Naive thymus-derived CD4-positive, alpha-beta T cell (primary cell): Measurements from ENCODE around the gene MRPL34. TPM values are rescaled to one million over a fixed set of nuclear protein-coding genes. Genes with fewer than 3 reads are reported as not detected.

Experiments used
- ATAC-seq: fragments of 150-1000 bp; cut with Tn5 transposase; 2 replicates; pipeline ENCODE4 v1.10.0; 2021; ENCODE audit warnings: mild to moderate bottlenecking, moderate library complexity
- CTCF ChIA-PET: fragments of 350-600 bp; sonication (Branson Sonifier 250); formaldehyde crosslinking; loops from one replicate; lab custom pipeline; 2021; ENCODE audit warnings: antibody characterized with exemption; lab: Charles Lee
- POLR2A ChIA-PET: fragments of 350-600 bp; sonication (Branson Sonifier 250); formaldehyde crosslinking; loops from one replicate; lab custom pipeline; 2021; ENCODE audit warnings: antibody characterized with exemption, inconsistent platforms; lab: Charles Lee
- DNase-seq, 9 donors: peaks; one replicate each; pipeline versions ENCODE4 v3.0.0 to v3.0.0-alpha.2; 2020 to 2022; ENCODE audit warnings: mixed read lengths in 1 of 9
- H3K27ac ChIP-seq: one replicate; pipeline ENCODE4 v1.7.0; 2013; ENCODE audit warnings: mild to moderate bottlenecking, low read depth, low read length, moderate library complexity
- H3K27me3 ChIP-seq, 2 donors: one replicate each; pipeline ENCODE4 v1.7.0; 2013; ENCODE audit warnings: low read length in 2 of 2, mild to moderate bottlenecking in 2 of 2, moderate library complexity in 2 of 2; ENCODE audit not compliant: control insufficient read depth in 2 of 2, insufficient read depth in 2 of 2
- H3K36me3 ChIP-seq, 3 experiments: 1 replicate in 2 of 3; 2 replicates in 1 of 3; pipeline ENCODE4 v1.7.0; 2013; ENCODE audit warnings: low read length in 3 of 3, mild to moderate bottlenecking in 3 of 3, moderate library complexity in 1 of 3; ENCODE audit not compliant: insufficient read depth in 3 of 3, control insufficient read depth in 2 of 3
- H3K4me1 ChIP-seq, 2 donors: one replicate each; pipeline ENCODE4 v1.7.0; 2013; ENCODE audit warnings: low read length in 2 of 2, mild to moderate bottlenecking in 2 of 2, moderate library complexity in 1 of 2; ENCODE audit not compliant: control insufficient read depth in 2 of 2, insufficient read depth in 2 of 2
- H3K4me3 ChIP-seq: 2 replicates; pipeline ENCODE4 v1.7.0; 2013; ENCODE audit warnings: mild to moderate bottlenecking, low read length
- H3K9me3 ChIP-seq, 3 experiments: 1 replicate in 2 of 3; 2 replicates in 1 of 3; pipeline ENCODE4 v1.7.0; 2013; ENCODE audit warnings: low read length in 3 of 3; ENCODE audit not compliant: control insufficient read depth in 2 of 3
- H3K27ac Mint-ChIP-seq, 9 donors: one replicate each; pipeline ENCODE4 v1.8.0; 2020 to 2022; ENCODE audit warnings: mixed read lengths in 9 of 9, mild to moderate bottlenecking in 8 of 9, moderate library complexity in 5 of 9, inconsistent platforms in 2 of 9
- H3K27me3 Mint-ChIP-seq, 5 donors: one replicate each; pipeline ENCODE4 v1.8.0; 2021 to 2022; ENCODE audit warnings: mixed read lengths in 5 of 5, mild to moderate bottlenecking in 1 of 5
- H3K36me3 Mint-ChIP-seq, 5 donors: one replicate each; pipeline ENCODE4 v1.8.0; 2020 to 2022; ENCODE audit warnings: mixed read lengths in 5 of 5, mild to moderate bottlenecking in 3 of 5, inconsistent platforms in 1 of 5
- H3K4me1 Mint-ChIP-seq, 7 donors: one replicate each; pipeline ENCODE4 v1.8.0; 2020 to 2022; ENCODE audit warnings: mixed read lengths in 7 of 7, mild to moderate bottlenecking in 3 of 7, inconsistent platforms in 1 of 7
- H3K4me3 Mint-ChIP-seq, 10 donors: one replicate each; pipeline ENCODE4 v1.8.0; 2020 to 2022; ENCODE audit warnings: mild to moderate bottlenecking in 10 of 10, mixed read lengths in 10 of 10, moderate library complexity in 6 of 10, inconsistent platforms in 2 of 10
- H3K9me3 Mint-ChIP-seq, 11 donors: one replicate each; pipeline ENCODE4 v1.8.0; 2020 to 2022; ENCODE audit warnings: mixed read lengths in 11 of 11, mild to moderate bottlenecking in 4 of 11, inconsistent platforms in 1 of 11, moderate library complexity in 1 of 11
- intact Hi-C, 2 donors: fragments of 100-400 bp; cut with micrococcal nuclease; formaldehyde crosslinking; loops; one replicate each; pipeline ENCODE4 v1.15.1; 2023
- polyA plus RNA-seq, 2 donors: library from polyadenylated mRNA; unstranded; fragments of 300-500 nt; fragmentation: Illumina TruSeq; gene quantifications; one replicate each; pipeline ENCODE4 v1.2.3, GENCODE V29; 2021
- total RNA-seq, 6 experiments: library from RNA in 5 of 6; stranded (reverse) in 5 of 6; gene quantifications; 1 replicate in 5 of 6; 2 replicates in 1 of 6; pipeline ENCODE4 v1.2.3 and lab custom pipeline; 2021 to 2026

MRPL34 gene
- total and polyA plus RNA-seq, 7 experiments from 2014 or later = 37.0 to 217 (median 74.1) TPM

DNA sequence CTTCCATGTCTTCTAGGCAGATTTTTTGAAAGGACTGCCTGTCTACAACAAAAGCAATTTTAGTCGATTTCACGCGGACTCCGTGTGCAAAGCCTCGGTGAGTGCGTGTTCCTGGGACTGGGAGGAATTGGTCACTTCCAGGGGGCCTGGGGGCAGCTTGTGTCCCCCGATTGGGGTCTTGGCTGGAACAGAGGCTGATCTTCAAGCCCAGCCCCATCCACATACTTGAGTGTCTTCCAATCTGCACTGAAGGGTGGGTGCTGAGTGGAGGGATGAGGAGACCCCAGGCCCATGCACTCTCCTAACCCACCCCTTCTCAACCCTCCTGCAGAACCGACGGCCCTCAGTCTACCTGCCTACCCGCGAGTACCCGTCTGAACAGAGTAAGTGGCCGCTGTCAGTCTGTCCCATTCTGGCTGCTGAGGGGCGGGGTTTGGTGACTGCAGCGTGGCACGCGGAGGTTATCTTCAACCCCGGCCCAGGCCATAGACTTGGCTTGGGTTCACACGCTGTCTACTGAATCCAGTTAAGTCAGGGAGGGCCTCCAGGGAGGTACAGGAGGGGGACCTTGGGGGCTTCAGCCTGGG is 8.4 kb downstream of the MRPL34 start:
- no peak for ATAC-seq
- intact Hi-C loops = no loop called here
- H3K9me3 ChIP-seq = no peaks in the 10 kb centered on the region
- DNase-seq = no peak
- H3K9me3 Mint-ChIP-seq = peaks cover 0 to 2% (median 0%) of the 10 kb centered on the region in 11 donors
- H3K36me3 ChIP-seq = peaks cover 0 to 55% (median 16%) of the 10 kb centered on the region in 3 experiments
- peak overlapping the region in 1 of 9 donors; percentile 33 for H3K27ac Mint-ChIP-seq
- peaks cover 16 to 27% (median 24%) of the 10 kb centered on the region in 7 donors for H3K4me1 Mint-ChIP-seq
- H3K27ac ChIP-seq = no peak overlapping the region
- ChIA-PET CTCF (no interaction called here), POLR2A (interaction anchor here (0.7 to 1.3 kb wide), 2 partner anchors 20 to 24 kb away, joined by 3 to 4 read pairs; partner anchors contain the start of gene ANO8)
- peaks cover 0 to 13% (median 4%) of the 10 kb centered on the region in 5 donors for H3K36me3 Mint-ChIP-seq
- H3K4me3 ChIP-seq = no peak overlapping the region
- no peaks in the 10 kb centered on the region for H3K27me3 Mint-ChIP-seq
- H3K4me3 Mint-ChIP-seq = no peak overlapping the region
- peaks cover 13 to 15% of the 10 kb centered on the region in 2 donors for H3K4me1 ChIP-seq
- no peaks in the 10 kb centered on the region for H3K27me3 ChIP-seq

DNA sequence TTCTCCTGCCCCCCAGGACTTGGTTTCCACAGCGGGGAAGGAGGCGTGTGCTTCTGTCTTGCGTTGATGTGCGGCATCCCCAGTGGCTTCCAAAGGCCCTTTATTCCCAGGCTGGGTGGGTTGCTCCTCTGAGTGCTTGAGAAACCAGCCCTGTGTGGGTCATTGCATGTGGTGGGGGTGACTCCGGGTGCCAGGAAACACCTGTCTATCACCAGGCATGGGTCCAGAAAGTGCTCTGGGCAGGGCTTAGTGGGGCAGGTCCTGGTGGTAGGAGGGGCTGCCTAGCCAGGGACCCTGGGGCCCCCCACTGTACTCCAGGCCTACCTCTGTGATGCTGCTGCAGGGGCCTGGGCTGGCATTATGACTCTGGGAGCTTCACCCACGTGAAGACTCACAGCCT is 13.3 kb downstream of the MRPL34 start:
- Histone ChIP-seq H3K27me3 (no peaks in the 10 kb centered on the region), H3K4me3 (no peak overlapping the region), H3K4me1 (no peaks in the 10 kb centered on the region), H3K27ac (no peak overlapping the region), H3K36me3 (peaks cover 0 to 63% (median 18%) of the 10 kb centered on the region in 3 experiments), H3K9me3 (no peaks in the 10 kb centered on the region)
- ATAC-seq (no peak), DNase-seq (no peak)
- ChIA-PET CTCF (no interaction called here), POLR2A (no interaction called here)
- peaks cover 0 to 10% (median 0%) of the 10 kb centered on the region in 5 donors for H3K36me3 Mint-ChIP-seq
- intact Hi-C loops = no loop called here
- H3K9me3 Mint-ChIP-seq = peaks cover 0 to 3% (median 0%) of the 10 kb centered on the region in 11 donors
- H3K27me3 Mint-ChIP-seq = no peaks in the 10 kb centered on the region
- peaks cover 3 to 11% (median 7%) of the 10 kb centered on the region in 7 donors for H3K4me1 Mint-ChIP-seq
- no peak overlapping the region for H3K27ac Mint-ChIP-seq
- no peak overlapping the region for H3K4me3 Mint-ChIP-seq

DNA sequence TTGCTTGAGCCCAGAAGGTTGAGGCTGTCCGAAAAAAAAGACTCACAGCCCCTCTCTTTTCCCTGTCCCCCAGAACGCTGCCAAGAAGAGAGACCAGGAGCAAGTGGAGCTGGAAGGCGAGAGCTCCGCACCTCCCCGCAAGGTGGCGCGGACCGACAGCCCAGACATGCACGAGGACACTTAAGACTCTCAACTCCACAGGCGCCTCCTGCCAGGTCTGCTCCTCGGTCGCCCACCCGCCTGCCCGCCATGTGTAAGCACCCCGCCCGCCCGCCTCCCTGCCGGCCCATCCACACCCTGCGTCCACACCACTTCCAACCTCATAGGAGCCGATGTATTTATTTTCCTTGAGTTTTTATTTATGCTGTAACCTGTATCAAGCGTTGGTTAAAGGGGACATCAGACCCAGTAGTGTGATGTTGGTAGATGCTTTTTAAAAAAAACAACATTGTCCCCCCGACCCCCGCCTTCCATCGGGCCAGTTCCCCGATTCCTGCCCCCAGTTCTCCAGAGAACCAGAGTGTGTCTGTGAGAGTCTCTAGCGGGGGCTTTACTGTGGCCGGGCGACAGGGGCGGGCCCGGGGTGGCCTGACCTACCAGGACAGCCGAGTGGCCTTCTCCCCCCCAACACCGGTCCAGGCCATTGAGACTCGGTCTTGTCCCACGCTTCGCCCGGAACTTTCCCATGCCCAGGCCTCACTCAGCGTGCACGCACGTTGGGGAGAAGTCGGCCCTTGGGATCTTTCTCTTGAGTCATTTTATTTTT is 14.0 kb downstream of the MRPL34 start:
- no peaks in the 10 kb centered on the region for H3K27me3 Mint-ChIP-seq
- peaks cover 3 to 11% (median 7%) of the 10 kb centered on the region in 7 donors for H3K4me1 Mint-ChIP-seq
- ChIA-PET POLR2A (no interaction called here), CTCF (no interaction called here)
- Histone ChIP-seq H3K9me3 (no peaks in the 10 kb centered on the region), H3K36me3 (peaks cover 0 to 56% (median 13%) of the 10 kb centered on the region in 3 experiments), H3K4me1 (no peaks in the 10 kb centered on the region), H3K4me3 (no peak overlapping the region), H3K27me3 (no peaks in the 10 kb centered on the region), H3K27ac (no peak overlapping the region)
- intact Hi-C loops = no loop called here
- peaks cover 0 to 3% (median 0%) of the 10 kb centered on the region in 11 donors for H3K9me3 Mint-ChIP-seq
- no peak for DNase-seq
- peaks cover 0 to 10% (median 0%) of the 10 kb centered on the region in 5 donors for H3K36me3 Mint-ChIP-seq
- ATAC-seq = no peak
- H3K4me3 Mint-ChIP-seq = peak overlapping the region in 1 of 10 donors; percentile 34
- H3K27ac Mint-ChIP-seq = no peak overlapping the region

DNA sequence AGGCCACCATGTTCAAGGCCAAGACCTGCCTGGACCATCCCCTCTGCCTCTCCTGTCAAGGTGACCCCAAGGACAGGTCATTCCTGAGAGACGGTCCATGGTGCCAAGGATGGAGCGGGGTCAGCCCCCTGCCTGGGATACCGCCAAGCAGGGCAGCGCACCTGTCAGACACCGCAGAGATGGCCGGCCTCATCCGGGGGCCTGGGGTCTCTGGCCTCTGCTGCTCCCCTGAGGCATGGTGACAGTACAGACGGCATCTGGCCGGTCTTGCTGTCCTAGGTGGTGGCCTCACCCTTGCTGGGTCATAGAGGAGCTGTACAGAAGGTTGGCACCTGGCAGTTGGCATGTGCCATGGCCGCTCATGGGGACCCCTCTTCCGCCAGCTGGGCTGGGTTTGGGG is 14.8 kb downstream of the MRPL34 start:
- Mint-ChIP-seq H3K4me3 (no peak overlapping the region), H3K36me3 (peaks cover 0 to 10% (median 0%) of the 10 kb centered on the region in 5 donors), H3K9me3 (peaks cover 0 to 3% (median 0%) of the 10 kb centered on the region in 11 donors), H3K4me1 (peaks cover 3 to 11% (median 7%) of the 10 kb centered on the region in 7 donors), H3K27ac (no peak overlapping the region), H3K27me3 (no peaks in the 10 kb centered on the region)
- Histone ChIP-seq H3K4me3 (no peak overlapping the region), H3K27ac (no peak overlapping the region), H3K27me3 (no peaks in the 10 kb centered on the region), H3K4me1 (no peaks in the 10 kb centered on the region), H3K9me3 (no peaks in the 10 kb centered on the region), H3K36me3 (peaks cover 0 to 52% (median 12%) of the 10 kb centered on the region in 3 experiments)
- intact Hi-C loops = no loop called here
- ATAC-seq = no peak
- ChIA-PET POLR2A (interaction anchor here (0.7 kb wide), 1 partner anchor 12 kb away, joined by 3 read pairs; no protein-coding TSS in a partner anchor), CTCF (no interaction called here)
- DNase-seq = no peak

DNA sequence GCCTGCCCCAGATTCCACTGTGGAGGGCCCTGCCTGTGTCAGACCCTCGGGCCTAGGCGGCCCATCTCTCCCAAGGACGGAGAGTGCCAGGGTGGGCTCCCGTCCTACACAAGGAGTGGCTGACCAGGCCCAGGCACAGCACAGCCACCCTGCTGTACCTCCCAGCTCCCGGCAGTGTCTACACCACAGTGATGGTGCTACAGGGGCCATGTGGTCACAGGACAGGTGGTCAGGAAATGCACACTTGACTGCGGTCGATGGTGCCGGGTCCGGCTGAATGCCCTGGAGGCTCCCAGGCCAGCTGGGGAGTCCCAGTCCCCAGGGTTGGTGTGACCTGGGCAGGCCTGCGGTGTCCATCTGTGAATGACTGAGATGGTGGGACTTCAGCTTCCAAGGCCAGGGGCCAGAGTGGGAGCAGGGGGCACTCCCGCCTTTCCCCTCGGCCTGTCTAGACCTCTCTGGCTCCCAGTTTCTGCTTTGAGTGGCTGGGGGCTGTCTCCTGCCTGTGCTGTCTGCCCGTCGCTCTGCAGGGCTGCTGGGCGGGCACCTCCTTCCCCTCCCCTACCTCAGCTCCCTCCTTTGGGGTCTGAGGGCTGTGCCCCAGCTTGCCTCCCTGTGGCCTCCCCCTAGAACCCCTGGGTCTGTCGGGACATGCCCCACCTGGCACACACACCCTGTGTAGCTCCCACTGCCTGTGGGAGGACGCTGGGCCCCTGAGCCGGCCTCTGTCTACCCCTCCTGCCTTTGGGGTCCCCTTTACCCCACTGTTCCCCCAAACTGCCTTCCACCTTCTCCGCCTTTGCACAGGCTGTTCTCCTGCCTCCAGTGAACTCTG is 16.2 kb downstream of the MRPL34 start:
- no peaks in the 10 kb centered on the region for H3K4me1 ChIP-seq
- POLR2A ChIA-PET = interaction anchor here (1.0 to 6.6 kb wide), 2 partner anchors 13 to 797 kb away, joined by 3 to 36 read pairs; partner anchors contain the start of gene DDA1
- CTCF ChIA-PET = no interaction called here
- DNase-seq (no peak), ATAC-seq (no peak)
- H3K27me3 ChIP-seq = no peaks in the 10 kb centered on the region
- intact Hi-C loops = no loop called here
- H3K27me3 Mint-ChIP-seq = no peaks in the 10 kb centered on the region
- H3K4me3 ChIP-seq = no peak overlapping the region
- peaks cover 0 to 44% (median 7%) of the 10 kb centered on the region in 3 experiments for H3K36me3 ChIP-seq
- no peak overlapping the region for H3K4me3 Mint-ChIP-seq
- peaks cover 0 to 3% (median 0%) of the 10 kb centered on the region in 11 donors for H3K9me3 Mint-ChIP-seq
- peaks cover 0 to 8% (median 0%) of the 10 kb centered on the region in 5 donors for H3K36me3 Mint-ChIP-seq
- no peak overlapping the region for H3K27ac ChIP-seq
- H3K27ac Mint-ChIP-seq = peak overlapping the region in 3 of 9 donors; percentile 4 to 45 (median 41)
- no peaks in the 10 kb centered on the region for H3K9me3 ChIP-seq
- H3K4me1 Mint-ChIP-seq = peaks cover 3 to 10% (median 5%) of the 10 kb centered on the region in 7 donors

GRCh38 chr19:17322854-17323253 is 17.2 kb downstream of the MRPL34 start:
- peak overlapping the region in 2 of 9 donors; percentile 45 to 52 for H3K27ac Mint-ChIP-seq
- H3K4me1 Mint-ChIP-seq = peaks cover 4 to 10% (median 8%) of the 10 kb centered on the region in 7 donors
- Histone ChIP-seq H3K27me3 (no peaks in the 10 kb centered on the region), H3K36me3 (peaks cover 0 to 40% (median 7%) of the 10 kb centered on the region in 3 experiments), H3K4me3 (no peak overlapping the region), H3K27ac (no peak overlapping the region), H3K9me3 (no peaks in the 10 kb centered on the region), H3K4me1 (no peaks in the 10 kb centered on the region)
- intact Hi-C loops = no loop called here
- ChIA-PET POLR2A (interaction anchor here (6.6 kb wide), 1 partner anchor 14 kb away, joined by 36 read pairs; the partner anchor contains the start of gene DDA1), CTCF (no interaction called here)
- H3K36me3 Mint-ChIP-seq = peaks cover 0 to 8% (median 0%) of the 10 kb centered on the region in 5 donors
- DNase-seq (no peak), ATAC-seq (no peak)
- H3K27me3 Mint-ChIP-seq = no peaks in the 10 kb centered on the region
- peak overlapping the region in 7 of 10 donors; percentile 29 to 75 (median 49) for H3K4me3 Mint-ChIP-seq
- peaks cover 0 to 3% (median 0%) of the 10 kb centered on the region in 11 donors for H3K9me3 Mint-ChIP-seq
